HepG2 (cell line): ENCODE data around the gene PPP2R2C. TPM values are rescaled to one million over a fixed set of nuclear protein-coding genes. Genes with fewer than 3 reads are reported as not detected.

Experiments used
- ATAC-seq: fragments of 200-7000 bp; cut with Tn5 transposase; 3 replicates; pipeline ENCODE4 v1.9.1; 2020; ENCODE audit warnings: mild to moderate bottlenecking, moderate library complexity
- BruUV-seq: library from RNA; stranded (reverse); fragments of 400-500 nt; replicated peaks from 2 replicates; lab custom pipeline; 2021; lab: Mats Ljungman, UMichigan
- CTCF ChIA-PET: fragments of 300-600 bp; formaldehyde crosslinking; extraction: SDS; loops from one replicate; lab custom pipeline; 2021; ENCODE audit warnings: low total read pairs, inconsistent platforms, low intra/inter-chr PET ratio; lab: Yijun Ruan, JAX
- POLR2A ChIA-PET: fragments of 350-600 bp; sonication (Branson Sonifier 250); formaldehyde crosslinking; loops from one replicate; lab custom pipeline; 2020; ENCODE audit warnings: antibody characterized with exemption, inconsistent platforms; lab: Yijun Ruan, JAX
- DNase-seq: peaks from one replicate; pipeline ENCODE4 v3.0.0-alpha.2; 2015; ENCODE audit warnings: low spot score
- FAIRE-seq: peaks from 3 replicates; lab custom pipeline; 2011; peaks lifted over from hg19 to GRCh38; lab: Jason Lieb, UNC
- H2AFZ ChIP-seq: one replicate; pipeline ENCODE4 v1.6.1; 2011; ENCODE audit warnings: low read length, inconsistent platforms
- H3K27ac ChIP-seq: fragments of 300-600 bp; 3 replicates; pipeline ENCODE4 v1.8.0; 2011; ENCODE audit warnings: mixed run types, mild to moderate bottlenecking, mixed read lengths, low read length, inconsistent platforms; ENCODE audit not compliant: insufficient read depth; ENCODE audit errors: extremely low read length
- H3K27me3 ChIP-seq, 2 experiments: fragments of 200-600 bp in 1 of 2; 2 replicates in 1 of 2; 3 replicates in 1 of 2; pipeline versions ENCODE4 v1.6.0 to v1.8.0; 2011; ENCODE audit warnings: low read length in 2 of 2, mild to moderate bottlenecking in 2 of 2, moderate library complexity in 2 of 2, inconsistent platforms in 1 of 2; ENCODE audit not compliant: insufficient read depth in 2 of 2, control insufficient read depth in 1 of 2
- H3K36me3 ChIP-seq, 2 experiments: fragments of 200-600 bp in 1 of 2; replicated peaks in 1 of 2; 2 replicates in 1 of 2; 3 replicates in 1 of 2; pipeline versions ENCODE4 v1.5.1 to v1.8.0; 2011; ENCODE audit warnings: low read length in 2 of 2, inconsistent platforms in 1 of 2; ENCODE audit not compliant: insufficient read depth in 2 of 2, control insufficient read depth in 1 of 2
- H3K4me1 ChIP-seq: 2 replicates; pipeline ENCODE4 v1.5.1; 2012; ENCODE audit warnings: low read length, inconsistent platforms; ENCODE audit not compliant: insufficient read depth
- H3K4me2 ChIP-seq: 2 replicates; pipeline ENCODE4 v1.6.0; 2011; ENCODE audit warnings: low read depth, low read length, inconsistent platforms
- H3K4me3 ChIP-seq, 3 experiments: fragments of 200-600 bp in 1 of 3; sonication (generic), shearing (Covaris generic) in 1 of 3; replicated peaks in 1 of 3; 2 replicates each; pipeline ENCODE4 v1.5.1; 2011 to 2016; ENCODE audit warnings: low read length in 3 of 3, inconsistent platforms in 2 of 3, low read depth in 2 of 3, mild to moderate bottlenecking in 2 of 3, control low read depth in 1 of 3, mixed read lengths in 1 of 3; ENCODE audit not compliant: insufficient read depth in 1 of 3
- H3K79me2 ChIP-seq: one replicate; pipeline ENCODE4 v1.6.1; 2011; ENCODE audit warnings: low read length, inconsistent platforms; ENCODE audit not compliant: insufficient read depth
- H3K9ac ChIP-seq: 2 replicates; pipeline ENCODE4 v1.6.0; 2011; ENCODE audit warnings: mild to moderate bottlenecking, low read depth, low read length, inconsistent platforms; ENCODE audit not compliant: insufficient read depth
- H3K9me3 ChIP-seq: 2 replicates; pipeline ENCODE4 v1.5.1; 2012; ENCODE audit warnings: mild to moderate bottlenecking, low read length
- H4K20me1 ChIP-seq: 2 replicates; pipeline ENCODE4 v1.6.0; 2011; ENCODE audit warnings: inconsistent platforms, mild to moderate bottlenecking, low read length, moderate library complexity; ENCODE audit not compliant: insufficient read depth
- ATRX ChIP-seq: sonication (generic); formaldehyde crosslinking; IDR thresholded peaks from 2 replicates; pipeline ENCODE4 v1.4.0; 2020; ENCODE audit warnings: missing genetic modification reagents, borderline replicate concordance
- IRX3 ChIP-seq: sonication (generic); formaldehyde crosslinking; IDR thresholded peaks from 2 replicates; pipeline ENCODE4 v1.8.1; 2023; ENCODE audit warnings: mild to moderate bottlenecking, low read depth, missing genetic modification reagents, borderline replicate concordance
- NKX3-1 ChIP-seq: sonication (generic); formaldehyde crosslinking; IDR thresholded peaks from 2 replicates; pipeline ENCODE4 v1.5.0; 2020; ENCODE audit warnings: missing genetic modification reagents
- NONO ChIP-seq, 2 experiments: fragments of 450-650 bp in 1 of 2; sonication (generic) in 1 of 2; formaldehyde crosslinking in 1 of 2; IDR thresholded peaks in 1 of 2; conservative IDR thresholded peaks in 1 of 2; 2 replicates each; pipeline versions ENCODE4 v1.6.1 to v1.8.0; 2017 to 2022; ENCODE audit warnings: mild to moderate bottlenecking in 1 of 2, missing genetic modification reagents in 1 of 2, moderate library complexity in 1 of 2
- SPEN ChIP-seq: sonication (generic); formaldehyde crosslinking; IDR thresholded peaks from 2 replicates; pipeline ENCODE4 v1.5.1; 2020; ENCODE audit warnings: low read depth, mild to moderate bottlenecking, missing genetic modification reagents
- ZBTB1 ChIP-seq: sonication (generic); formaldehyde crosslinking; IDR thresholded peaks from 2 replicates; pipeline ENCODE4 v1.4.0; 2020; ENCODE audit warnings: missing genetic modification reagents, borderline replicate concordance
- ZNF230 ChIP-seq: sonication (generic); formaldehyde crosslinking; IDR thresholded peaks from 2 replicates; pipeline ENCODE4 v1.4.0; 2020; ENCODE audit warnings: mild to moderate bottlenecking, missing genetic modification reagents
- ZNF264 ChIP-seq: sonication (generic); formaldehyde crosslinking; IDR thresholded peaks from 2 replicates; pipeline ENCODE4 v1.4.0; 2020; ENCODE audit warnings: missing genetic modification reagents
- ZNF567 ChIP-seq: sonication (generic); formaldehyde crosslinking; IDR thresholded peaks from 2 replicates; pipeline ENCODE4 v1.8.1; 2023; ENCODE audit warnings: mild to moderate bottlenecking, missing genetic modification reagents, borderline replicate concordance
- ZNF7 ChIP-seq: IDR thresholded peaks from 2 replicates; pipeline ENCODE4 v1.6.1; 2016; ENCODE audit warnings: missing biosample characterization, missing genetic modification reagents
- WGBS: methylation state at CpG from one replicate; pipeline ENCODE4 v1.1.6; 2017; ENCODE audit warnings: low lambda C conversion rate; 5-methylcytosine and 5-hydroxymethylcytosine counted together
- in situ Hi-C: cut with HindIII; loops from 2 replicates; pipeline ENCODE4 v1.10.0; 2017; ENCODE audit warnings: low pct_unique_long_range_greater_than_20kb; ENCODE audit not compliant: extremely low pct_ligation_motif_present
- intact Hi-C: fragments of 100-400 bp; cut with micrococcal nuclease; formaldehyde crosslinking; loops from one replicate; pipeline ENCODE4 v1.10.0; 2022; ENCODE audit not compliant: unreplicated experiment
- polyA plus RNA-seq, 8 experiments: library from polyadenylated mRNA; depleted of rRNA in 3 of 8; stranded (reverse) in 7 of 8; unstranded in 1 of 8; fragments of >200 nt; fragmentation: Illumina TruSeq in 4 of 8; extraction: Trizol in 4 of 8; gene quantifications; 2 replicates each; pipeline versions ENCODE4 v1.2.1 to v1.2.3, GENCODE V29; 2011 to 2016; ENCODE audit warnings: low read depth in 4 of 8, missing spikeins in 1 of 8, mixed read lengths in 1 of 8; ENCODE audit not compliant: insufficient read depth in 1 of 8
- total RNA-seq, 5 experiments: library from RNA; depleted of rRNA; stranded (reverse); fragments of >200 nt; fragmentation: Illumina TruSeq; extraction: Trizol; gene quantifications; 2 replicates each; pipeline ENCODE4 v1.2.3, GENCODE V29; 2016; ENCODE audit warnings: low read depth in 1 of 5
- TF ChIP-seq, protein P1 (sequence below): sonication (generic); formaldehyde crosslinking; IDR thresholded peaks from 2 replicates; pipeline ENCODE4 v1.4.0; 2020; ENCODE audit warnings: missing genetic modification reagents

Gene PPP2R2C
- total and polyA plus RNA-seq, 2 of the 13 experiments (the other 11 are each of a cell fraction or from before 2014, with no cell fraction given), result 0.60 to 8.6 TPM

DNA sequence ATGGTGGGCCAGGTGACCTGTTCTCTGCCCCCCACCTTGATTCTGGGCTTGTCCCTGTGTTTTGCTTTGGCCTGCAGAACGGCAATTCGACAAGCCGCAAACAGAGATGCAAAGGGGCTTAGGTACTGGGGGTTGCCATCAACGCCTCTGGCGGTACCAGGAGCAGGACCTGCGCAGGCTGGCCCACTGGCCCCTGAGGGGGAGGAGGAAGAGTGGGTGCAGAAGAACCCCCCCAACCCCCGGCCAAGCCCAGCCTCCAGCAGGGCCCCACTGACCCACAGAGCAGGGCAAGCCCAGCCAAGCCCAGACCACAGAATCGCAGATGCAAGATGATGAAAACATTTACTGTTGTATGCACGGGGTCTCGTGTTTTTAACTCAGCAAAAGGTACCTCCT is 89.4 kb downstream of the PPP2R2C start:
- no peak for TF ChIP-seq ZNF7 (CRISPR knock-in tag)
- TF ChIP-seq SPEN (CRISPR knock-in tag), result no peak
- TF ChIP-seq NKX3-1 (CRISPR knock-in tag), result no peak
- TF ChIP-seq ZNF230 (CRISPR knock-in tag), result no peak
- TF ChIP-seq NONO (IDR thresholded peaks at IDR 0.05), result no peak
- TF ChIP-seq NONO (CRISPR knock-in tag; conservative IDR thresholded peaks at IDR 0.05), result no peak
- TF ChIP-seq ZNF264 (CRISPR knock-in tag), result no peak
- no peak for TF ChIP-seq ZBTB1 (CRISPR knock-in tag)
- TF ChIP-seq, protein P1, sequence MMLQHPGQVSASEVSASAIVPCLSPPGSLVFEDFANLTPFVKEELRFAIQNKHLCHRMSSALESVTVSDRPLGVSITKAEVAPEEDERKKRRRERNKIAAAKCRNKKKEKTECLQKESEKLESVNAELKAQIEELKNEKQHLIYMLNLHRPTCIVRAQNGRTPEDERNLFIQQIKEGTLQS (CRISPR knock-in tag), result no peak
- TF ChIP-seq ATRX (CRISPR knock-in tag), result no peak
- no peak for TF ChIP-seq ZNF567 (CRISPR knock-in tag)
- no peak for TF ChIP-seq IRX3
- Histone ChIP-seq H3K9ac (no peak overlapping the region), H3K4me1 (no peaks in the 10 kb centered on the region), H3K79me2 (no peaks in the 10 kb centered on the region), H4K20me1 (no peaks in the 10 kb centered on the region), H3K27ac (no peak overlapping the region), H3K4me2 (no peak overlapping the region), H3K36me3 (no peaks in the 10 kb centered on the region), H3K27me3 (peaks cover 5 to 72% of the 10 kb centered on the region in 2 experiments), H3K4me3 (no peak overlapping the region), H3K9me3 (no peaks in the 10 kb centered on the region), H2AFZ (no peak overlapping the region)
- FAIRE-seq (no peak), ATAC-seq (no peak), DNase-seq (no peak)
- intact Hi-C loops, result loop anchor here (2.0 kb wide), 1 partner anchor 134 kb away; no protein-coding TSS in a partner anchor
- POLR2A ChIA-PET, result no interaction called here
- CTCF ChIA-PET, result interaction anchor here (1.1 kb wide), 1 partner anchor 51 kb away, joined by 3 read pairs; no protein-coding TSS in a partner anchor
- BruUV-seq, result no TSS peak
- 11% methylated on average over 10 of the region's 10 CpGs for WGBS
- in situ Hi-C loops, result loop anchor here (5.0 kb wide), 1 partner anchor 41 kb away; no protein-coding TSS in a partner anchor
